ENCODE data around the gene CTDP1.

CTDP1 gene

GRCh38 chr18:79640064-79640672, 39.4 kb upstream of the CTDP1 start:
- no peak for TF ChIP-seq CTCF (IDR thresholded peaks at IDR 0.05; ENCODE audit: control insufficient read depth, insufficient read depth, low read depth, low read length, missing control alignments)
- DNase-seq (ENCODE audit: low read depth): no peak
- no peak overlapping the region for H3K4me3 ChIP-seq (ENCODE audit: control insufficient read depth, low read depth, low read length)

GRCh38 chr18:79640875-79641274, 38.7 kb upstream of the CTDP1 start:
- no peak for DNase-seq (ENCODE audit: low read depth)
- no peak overlapping the region for H3K4me3 ChIP-seq (ENCODE audit: control insufficient read depth, low read depth, low read length)
- TF ChIP-seq CTCF (IDR thresholded peaks at IDR 0.05; ENCODE audit: control insufficient read depth, insufficient read depth, low read depth, low read length, missing control alignments): no peak

GRCh38 chr18:79641722-79642497, 37.7 kb upstream of the CTDP1 start:
- no peak for TF ChIP-seq CTCF (IDR thresholded peaks at IDR 0.05; ENCODE audit: control insufficient read depth, insufficient read depth, low read depth, low read length, missing control alignments)
- DNase-seq (ENCODE audit: low read depth): no peak

GRCh38 chr18:79642626-79643025, 37.0 kb upstream of the CTDP1 start:
- no peak for TF ChIP-seq CTCF (IDR thresholded peaks at IDR 0.05; ENCODE audit: control insufficient read depth, insufficient read depth, low read depth, low read length, missing control alignments)
- H3K4me3 ChIP-seq (ENCODE audit: control insufficient read depth, low read depth, low read length): no peak overlapping the region
- peak; percentile 3 for DNase-seq (ENCODE audit: low read depth)

More at GRCh38 chr18:79641722-79642497, 37.7 kb upstream of the CTDP1 start:
- no peak overlapping the region for H3K4me3 ChIP-seq (ENCODE audit: control insufficient read depth, low read depth, low read length)

GRCh38 chr18:79643054-79643984, 36.3 kb upstream of the CTDP1 start:
- TF ChIP-seq CTCF (IDR thresholded peaks at IDR 0.05; ENCODE audit: control insufficient read depth, insufficient read depth, low read depth, low read length, missing control alignments): no peak
- no peak for DNase-seq (ENCODE audit: low read depth)
- no peak overlapping the region for H3K4me3 ChIP-seq (ENCODE audit: control insufficient read depth, low read depth, low read length)

GRCh38 chr18:79644006-79644665, 35.5 kb upstream of the CTDP1 start:
- peak; percentile 98 for TF ChIP-seq CTCF (IDR thresholded peaks at IDR 0.05; ENCODE audit: control insufficient read depth, insufficient read depth, low read depth, low read length, missing control alignments)
- DNase-seq (ENCODE audit: low read depth): no peak
- no peak overlapping the region for H3K4me3 ChIP-seq (ENCODE audit: control insufficient read depth, low read depth, low read length)

All from AG09309 (cell line).